ENCODE data around the gene BTBD9. TPM values are rescaled to one million over a fixed set of nuclear protein-coding genes. Genes with fewer than 3 reads are reported as not detected.

The BTBD9 gene
- total and polyA plus RNA-seq, 2 experiments from 2014 or later = 8.4 to 10.1 TPM

- H3K27me3 ChIP-seq = no peaks in the 10 kb centered on the region
- DNase-seq (ENCODE audit: low read depth in 1 of 2, low spot score in 1 of 2) = no peak
- H3K4me3 ChIP-seq = no peak overlapping the region
- TF ChIP-seq, protein P1, sequence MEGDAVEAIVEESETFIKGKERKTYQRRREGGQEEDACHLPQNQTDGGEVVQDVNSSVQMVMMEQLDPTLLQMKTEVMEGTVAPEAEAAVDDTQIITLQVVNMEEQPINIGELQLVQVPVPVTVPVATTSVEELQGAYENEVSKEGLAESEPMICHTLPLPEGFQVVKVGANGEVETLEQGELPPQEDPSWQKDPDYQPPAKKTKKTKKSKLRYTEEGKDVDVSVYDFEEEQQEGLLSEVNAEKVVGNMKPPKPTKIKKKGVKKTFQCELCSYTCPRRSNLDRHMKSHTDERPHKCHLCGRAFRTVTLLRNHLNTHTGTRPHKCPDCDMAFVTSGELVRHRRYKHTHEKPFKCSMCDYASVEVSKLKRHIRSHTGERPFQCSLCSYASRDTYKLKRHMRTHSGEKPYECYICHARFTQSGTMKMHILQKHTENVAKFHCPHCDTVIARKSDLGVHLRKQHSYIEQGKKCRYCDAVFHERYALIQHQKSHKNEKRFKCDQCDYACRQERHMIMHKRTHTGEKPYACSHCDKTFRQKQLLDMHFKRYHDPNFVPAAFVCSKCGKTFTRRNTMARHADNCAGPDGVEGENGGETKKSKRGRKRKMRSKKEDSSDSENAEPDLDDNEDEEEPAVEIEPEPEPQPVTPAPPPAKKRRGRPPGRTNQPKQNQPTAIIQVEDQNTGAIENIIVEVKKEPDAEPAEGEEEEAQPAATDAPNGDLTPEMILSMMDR (IDR thresholded peaks at IDR 0.05; ENCODE audit: low read depth, low read length) = no peak
- no peaks in the 10 kb centered on the region for H3K36me3 ChIP-seq
- H3K9me3 ChIP-seq (ENCODE audit: low read depth) = no peaks in the 10 kb centered on the region
- no peaks in the 10 kb centered on the region for H3K4me1 ChIP-seq (ENCODE audit: low read depth)
- no peak overlapping the region for H3K27ac ChIP-seq
Measured at GRCh38 chr6:38160831-38161230, 478.9 kb downstream of the BTBD9 start.

GRCh38 chr6:38159596-38159995 is 480.1 kb downstream of the BTBD9 start:
- Histone ChIP-seq H3K4me1 (ENCODE audit: low read depth) (no peaks in the 10 kb centered on the region), H3K9me3 (ENCODE audit: low read depth) (no peaks in the 10 kb centered on the region), H3K27ac (no peak overlapping the region), H3K27me3 (no peaks in the 10 kb centered on the region), H3K4me3 (no peak overlapping the region), H3K36me3 (no peaks in the 10 kb centered on the region)
- TF ChIP-seq, protein P1 (IDR thresholded peaks at IDR 0.05; ENCODE audit: low read depth, low read length) = no peak
- DNase-seq (ENCODE audit: low read depth in 1 of 2, low spot score in 1 of 2) = no peak

GRCh38 chr6:38158762-38159350 is 480.9 kb downstream of the BTBD9 start:
- Histone ChIP-seq H3K27ac (no peak overlapping the region), H3K9me3 (ENCODE audit: low read depth) (no peaks in the 10 kb centered on the region), H3K4me3 (no peak overlapping the region), H3K36me3 (no peaks in the 10 kb centered on the region), H3K4me1 (ENCODE audit: low read depth) (no peaks in the 10 kb centered on the region), H3K27me3 (no peaks in the 10 kb centered on the region)
- DNase-seq (ENCODE audit: low read depth in 1 of 2, low spot score in 1 of 2) = no peak
- TF ChIP-seq, protein P1 (IDR thresholded peaks at IDR 0.05; ENCODE audit: low read depth, low read length) = no peak

DNA sequence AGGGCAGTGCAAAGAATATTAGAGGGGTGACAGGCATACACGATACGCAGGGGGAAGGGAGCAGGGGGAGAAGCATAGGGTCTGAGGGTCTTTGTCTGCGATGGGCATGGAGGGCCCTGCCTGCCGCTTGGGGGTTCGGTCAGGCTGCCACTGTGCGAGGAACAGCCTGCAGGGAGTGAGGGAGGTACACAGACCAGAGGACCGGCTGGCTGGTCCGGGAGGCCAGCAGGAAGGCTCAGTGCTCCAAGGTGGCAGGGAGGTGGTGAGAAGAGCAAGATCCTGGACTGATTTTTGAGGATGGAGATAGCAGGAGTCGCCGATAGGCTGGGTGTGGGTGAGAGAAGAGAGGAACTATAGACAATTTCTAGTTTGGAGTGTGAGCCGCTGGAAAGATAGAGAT is 481.8 kb downstream of the BTBD9 start:
- Histone ChIP-seq H3K27ac (no peak overlapping the region), H3K9me3 (ENCODE audit: low read depth) (no peaks in the 10 kb centered on the region), H3K4me3 (no peak overlapping the region), H3K4me1 (ENCODE audit: low read depth) (no peaks in the 10 kb centered on the region), H3K27me3 (no peaks in the 10 kb centered on the region), H3K36me3 (no peaks in the 10 kb centered on the region)
- TF ChIP-seq, protein P1 (IDR thresholded peaks at IDR 0.05; ENCODE audit: low read depth, low read length) = no peak
- DNase-seq (ENCODE audit: low read depth in 1 of 2, low spot score in 1 of 2) = no peak

DNA sequence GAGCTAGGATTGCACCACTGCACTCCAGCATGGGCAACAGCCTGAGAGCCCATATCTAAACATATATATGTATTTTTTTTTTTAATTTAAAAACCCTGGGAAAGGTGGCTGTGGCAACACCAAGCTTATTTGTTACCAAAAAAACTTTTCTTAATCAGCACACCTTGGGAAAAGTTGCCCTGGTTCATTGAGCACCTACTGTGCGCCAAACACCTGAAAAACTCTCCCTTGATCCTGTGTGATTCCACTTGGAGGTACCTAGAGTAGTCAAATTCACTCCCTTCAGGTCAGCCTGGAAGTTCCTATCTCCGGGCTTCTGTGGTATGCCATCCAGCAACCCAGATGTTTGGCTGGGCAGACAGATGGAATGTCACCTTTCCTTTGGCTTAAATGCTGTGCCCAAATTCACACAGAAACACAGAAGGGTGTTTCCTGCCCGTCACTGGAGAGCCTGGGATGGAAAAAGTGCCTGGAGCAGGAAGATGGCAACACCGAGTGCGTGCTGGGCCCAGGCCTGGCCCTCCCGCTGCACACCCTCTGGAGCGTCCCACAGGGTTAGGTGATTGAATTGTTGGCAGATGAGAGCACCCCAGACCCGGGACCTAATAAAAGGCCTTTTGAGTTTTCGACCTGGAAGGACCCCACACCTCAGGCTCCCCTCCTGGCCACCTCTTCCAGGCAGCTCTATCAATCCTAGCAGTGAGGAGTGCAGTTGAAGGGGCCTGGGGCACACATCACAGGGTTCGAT is 482.7 kb downstream of the BTBD9 start:
- no peaks in the 10 kb centered on the region for H3K4me1 ChIP-seq (ENCODE audit: low read depth)
- no peak overlapping the region for H3K27ac ChIP-seq
- TF ChIP-seq, protein P1 (IDR thresholded peaks at IDR 0.05; ENCODE audit: low read depth, low read length) = no peak
- peaks cover 2% of the 10 kb centered on the region for H3K36me3 ChIP-seq
- no peaks in the 10 kb centered on the region for H3K9me3 ChIP-seq (ENCODE audit: low read depth)
- no peaks in the 10 kb centered on the region for H3K27me3 ChIP-seq
- DNase-seq (ENCODE audit: low read depth in 1 of 2, low spot score in 1 of 2) = no peak
- no peak overlapping the region for H3K4me3 ChIP-seq
